ENCODE data around the gene KLF6. TPM values are rescaled to one million over a fixed set of nuclear protein-coding genes. Genes with fewer than 3 reads are reported as not detected.

The KLF6 gene
- total and polyA plus RNA-seq, 8 donors: 66.0 to 217 (median 112) TPM

- TF ChIP-seq CTCF (IDR thresholded peaks at IDR 0.05): no peak
- Histone ChIP-seq H3K36me3 (peaks cover 10 to 45% of the 10 kb centered on the region in 2 donors), H3K9me3 (no peaks in the 10 kb centered on the region), H3K27me3 (no peaks in the 10 kb centered on the region), H3K4me1 (peaks cover 39 to 47% of the 10 kb centered on the region in 2 donors), H3K4me3 (peak overlapping the region; percentile 66 to 97), H3K27ac (peak overlapping the region; percentile 100)
- ATAC-seq (peak; percentile 2), DNase-seq (peak; percentile 64 to 86 (median 78))
- intact Hi-C loops (cut with DNase I): loop anchor here in 1 of 2 donors (5.0 kb wide), 1 partner anchor 69 kb away; no protein-coding TSS in a partner anchor
Measured at GRCh38 chr10:3783316-3783681, 1.7 kb downstream of the KLF6 start.

- H3K27me3 ChIP-seq: no peaks in the 10 kb centered on the region
- peaks cover 43 to 53% of the 10 kb centered on the region in 2 donors for H3K4me1 ChIP-seq
- ATAC-seq: peak; percentile 32
- H3K27ac ChIP-seq: peak overlapping the region; percentile 100
- peak in 1 of 2 donors; percentile 17 for TF ChIP-seq CTCF (IDR thresholded peaks at IDR 0.05)
- intact Hi-C loops (cut with DNase I): loop anchor here in 1 of 2 donors (5.0 kb wide), 1 partner anchor 70 kb away; no protein-coding TSS in a partner anchor
- H3K9me3 ChIP-seq: no peaks in the 10 kb centered on the region
- peak overlapping the region; percentile 66 to 97 for H3K4me3 ChIP-seq
- peaks cover 10 to 51% of the 10 kb centered on the region in 2 donors for H3K36me3 ChIP-seq
- DNase-seq: peak in 3 of 4 donors; percentile 54 to 83 (median 73)
Measured at GRCh38 chr10:3782451-3783315, 2.3 kb downstream of the KLF6 start.

GRCh38 chr10:3782146-3782450 lies 2.9 kb downstream of the KLF6 start:
- Histone ChIP-seq H3K4me3 (peak overlapping the region; percentile 66 to 97), H3K4me1 (peaks cover 49 to 59% of the 10 kb centered on the region in 2 donors), H3K9me3 (no peaks in the 10 kb centered on the region), H3K27ac (peak overlapping the region; percentile 100), H3K36me3 (peaks cover 10 to 57% of the 10 kb centered on the region in 2 donors), H3K27me3 (no peaks in the 10 kb centered on the region)
- DNase-seq: no peak
- TF ChIP-seq CTCF (IDR thresholded peaks at IDR 0.05): no peak
- ATAC-seq: no peak
- intact Hi-C loops (cut with DNase I): loop anchor here in 1 of 2 donors (5.0 kb wide), 1 partner anchor 70 kb away; no protein-coding TSS in a partner anchor

GRCh38 chr10:3781468-3782145 lies 3.4 kb downstream of the KLF6 start:
- Histone ChIP-seq H3K4me3 (peak overlapping the region; percentile 66 to 97), H3K36me3 (peaks cover 10 to 62% of the 10 kb centered on the region in 2 donors), H3K9me3 (no peaks in the 10 kb centered on the region), H3K27me3 (no peaks in the 10 kb centered on the region), H3K27ac (peak overlapping the region; percentile 100), H3K4me1 (peaks cover 54 to 61% of the 10 kb centered on the region in 2 donors)
- peak; percentile 39 to 43 for TF ChIP-seq CTCF (IDR thresholded peaks at IDR 0.05)
- peak in 2 of 4 donors; percentile 59 to 90 for DNase-seq
- no peak for ATAC-seq
- intact Hi-C loops (cut with DNase I): loop anchor here in 1 of 2 donors (5.0 kb wide), 1 partner anchor 71 kb away; no protein-coding TSS in a partner anchor

All from left lung (tissue), 10 donors.